Measurements from ENCODE around the gene ORM1. TPM values are rescaled to one million over a fixed set of nuclear protein-coding genes. Genes with fewer than 3 reads are reported as not detected.

The ORM1 gene
- total and polyA plus RNA-seq, 2 of the 8 experiments (the other 6 are each of a cell fraction or from before 2014, with no cell fraction given) = 0.32 TPM; not detected in 1

- H3K27ac ChIP-seq (ENCODE audit: low read depth, low read length) = no peak overlapping the region
- no peak for TF ChIP-seq KDM1A (IDR thresholded peaks at IDR 0.05; ENCODE audit: borderline replicate concordance, low read length)
- no peak for TF ChIP-seq RXRA (IDR thresholded peaks at IDR 0.05; ENCODE audit: insufficient read depth, low read depth, low read length)
- TF ChIP-seq TBP (IDR thresholded peaks at IDR 0.05; ENCODE audit: low read depth, low read length) = no peak
- TF ChIP-seq CHD1 (IDR thresholded peaks at IDR 0.05; ENCODE audit: low read depth, low read length) = no peak
- TF ChIP-seq GTF2F1 (IDR thresholded peaks at IDR 0.05; ENCODE audit: borderline replicate concordance, low read depth, low read length) = no peak
- TF ChIP-seq KDM4A (IDR thresholded peaks at IDR 0.05; ENCODE audit: low read depth, low read length, severe bottlenecking) = no peak
- no peak for TF ChIP-seq RAD21 (IDR thresholded peaks at IDR 0.05 in 1 of 2, conservative IDR thresholded peaks at IDR 0.05 in 1 of 2; ENCODE audit: low read depth in 2 of 2, low read length in 2 of 2)
These were observed 43.2 kb upstream of the ORM1 start for GRCh38 chr9:114279693-114280092.

More at GRCh38 chr9:114279693-114280092, 43.2 kb upstream of the ORM1 start:
- Histone ChIP-seq H2AK5ac (ENCODE audit: low read depth, low read length) (no peak overlapping the region), H3K79me1 (ENCODE audit: low read depth, low read length) (no peaks in the 10 kb centered on the region), H3K18ac (ENCODE audit: extremely low read depth, low read length) (no peak overlapping the region), H3K9ac (replicated peaks in 1 of 4; ENCODE audit: extremely low read depth in 1 of 4, low read depth in 3 of 4, low read length in 3 of 4) (no peak overlapping the region), H4K91ac (replicated peaks; ENCODE audit: insufficient read length, low read length) (no peak overlapping the region), H3K4ac (replicated peaks; ENCODE audit: insufficient read length, low read depth, low read length) (no peak overlapping the region), H3K4me2 (ENCODE audit: insufficient read depth in 1 of 2, low read depth in 2 of 2, low read length in 2 of 2) (no peak overlapping the region), H2AFZ (ENCODE audit: low read length) (no peak overlapping the region), H3K23me2 (ENCODE audit: low read depth, low read length) (peaks cover 6% of the 10 kb centered on the region; the same call in 1 of the 2 replicates), H3K14ac (ENCODE audit: insufficient read length) (no peak overlapping the region), H3K27me3 (replicated peaks in 1 of 4; ENCODE audit: control insufficient read depth in 3 of 4, extremely low read depth in 1 of 4, insufficient read depth in 3 of 4, low read length in 3 of 4) (no peaks in the 10 kb centered on the region), H2BK120ac (replicated peaks; ENCODE audit: low read depth, low read length) (no peak overlapping the region), H3K23ac (ENCODE audit: insufficient read length) (no peak overlapping the region), H2BK20ac (ENCODE audit: low read length) (no peak overlapping the region), H2BK12ac (ENCODE audit: low read depth, low read length) (no peak overlapping the region), H3K79me2 (ENCODE audit: control insufficient read depth in 1 of 2, insufficient read depth in 2 of 2, low read length in 2 of 2) (no peaks in the 10 kb centered on the region), H3K9me3 (ENCODE audit: insufficient read depth in 2 of 2, low read depth in 1 of 2, low read length in 1 of 2) (no peaks in the 10 kb centered on the region), H2BK5ac (ENCODE audit: low read depth, low read length) (no peak overlapping the region), H2BK15ac (ENCODE audit: low read length) (no peak overlapping the region), H4K8ac (ENCODE audit: extremely low read depth, insufficient read depth, low read length) (no peak overlapping the region), H4K5ac (ENCODE audit: insufficient read length, low read depth, low read length) (no peak overlapping the region), H3K56ac (replicated peaks; ENCODE audit: insufficient read length, low read depth, low read length) (no peak overlapping the region), H3K36me3 (ENCODE audit: control insufficient read depth in 2 of 4, insufficient read depth in 4 of 4, low read length in 3 of 4) (peaks cover 0 to under 1% (median 0%) of the 10 kb centered on the region in 4 experiments; a peak in 1 of 8 replicates), H3K4me3 (ENCODE audit: extremely low read depth in 1 of 4, insufficient read depth in 2 of 4, low read depth in 3 of 4, low read length in 4 of 4) (no peak overlapping the region), H4K20me1 (replicated peaks in 1 of 2; ENCODE audit: control insufficient read depth in 1 of 2, insufficient read depth in 2 of 2, low read length in 2 of 2) (peaks cover 1 to 6% of the 10 kb centered on the region in 2 experiments), H3K4me1 (replicated peaks in 1 of 4; ENCODE audit: control insufficient read depth in 3 of 4, insufficient read depth in 4 of 4, low read length in 3 of 4) (no peaks in the 10 kb centered on the region)
- FAIRE-seq (no peak), DNase-seq (ENCODE audit: low read depth in 1 of 2, low spot score in 2 of 2) (no peak)
- ChIA-PET CTCF (ENCODE audit: partially characterized antibody) (interaction anchor here (0.6 to 3.1 kb wide), 10 partner anchors 9 to 172 kb away, joined by 3 to 18 read pairs (median 4); no protein-coding TSS in a partner anchor), POLR2A (ENCODE audit: partially characterized antibody) (no interaction called here)
- 93% methylated on average over 3 of the region's 3 CpGs; no CpG with 5 or more reads in 1 of the 2 experiments for WGBS, 2 experiments (ENCODE audit: extremely low coverage in 1 of 2, insufficient coverage in 1 of 2, insufficient read length in 1 of 2, insufficient replicate concordance in 2 of 2, low coverage in 1 of 2, low lambda C conversion rate in 2 of 2, missing lambda C conversion rate in 1 of 2)

Measured in H1 (cell line).